ENCODE results near the gene ZC3HAV1.
"Not testable (repeated sequence)": the region's sequence is repeated elsewhere in the genome, so short reads cannot be mapped to it uniquely, and the experiment has no call there.

ZC3HAV1 gene

GRCh38 chr7:139118234-139118804, 8.8 kb upstream of the ZC3HAV1 start:
- Mint-ChIP-seq H3K9me3 (no peaks in the 10 kb centered on the region), H3K4me3 (peak overlapping the region; percentile 54), H3K36me3 (ENCODE audit: low read depth) (no peaks in the 10 kb centered on the region), H3K27ac (peak overlapping the region; percentile 28), H3K4me1 (ENCODE audit: low read depth) (peaks cover 26% of the 10 kb centered on the region), H3K27me3 (ENCODE audit: low read depth) (no peaks in the 10 kb centered on the region)

- Mint-ChIP-seq H3K4me1 (ENCODE audit: low read depth) (peaks cover 27% of the 10 kb centered on the region), H3K27ac (no peak overlapping the region), H3K4me3 (peak overlapping the region; percentile 54), H3K36me3 (ENCODE audit: low read depth) (no peaks in the 10 kb centered on the region), H3K27me3 (ENCODE audit: low read depth) (no peaks in the 10 kb centered on the region), H3K9me3 (no peaks in the 10 kb centered on the region)
Measured at GRCh38 chr7:139117599-139118233, 8.2 kb upstream of the ZC3HAV1 start.

- Mint-ChIP-seq H3K27ac (no peak overlapping the region), H3K4me3 (no peak overlapping the region), H3K4me1 (ENCODE audit: low read depth) (peaks cover 31% of the 10 kb centered on the region), H3K36me3 (ENCODE audit: low read depth) (no peaks in the 10 kb centered on the region), H3K27me3 (ENCODE audit: low read depth) (no peaks in the 10 kb centered on the region), H3K9me3 (peaks cover under 1% of the 10 kb centered on the region)
Measured at GRCh38 chr7:139116999-139117398, 7.5 kb upstream of the ZC3HAV1 start.

- peaks cover 4% of the 10 kb centered on the region for H3K36me3 Mint-ChIP-seq (ENCODE audit: low read depth)
- H3K4me3 Mint-ChIP-seq: no peak overlapping the region
- H3K27me3 Mint-ChIP-seq (ENCODE audit: low read depth): no peaks in the 10 kb centered on the region
- H3K4me1 Mint-ChIP-seq (ENCODE audit: low read depth): peaks cover 45% of the 10 kb centered on the region
- H3K27ac Mint-ChIP-seq: no peak overlapping the region
- H3K9me3 Mint-ChIP-seq: peaks cover 5% of the 10 kb centered on the region
Measured at GRCh38 chr7:139115104-139115503, 5.6 kb upstream of the ZC3HAV1 start.

- peaks cover 5% of the 10 kb centered on the region for H3K9me3 Mint-ChIP-seq
- H3K27ac Mint-ChIP-seq: no peak overlapping the region
- no peak overlapping the region for H3K4me3 Mint-ChIP-seq
- H3K4me1 Mint-ChIP-seq (ENCODE audit: low read depth): peaks cover 47% of the 10 kb centered on the region
- peaks cover 4% of the 10 kb centered on the region for H3K36me3 Mint-ChIP-seq (ENCODE audit: low read depth)
- H3K27me3 Mint-ChIP-seq (ENCODE audit: low read depth): no peaks in the 10 kb centered on the region
Measured at GRCh38 chr7:139114585-139114984, 5.1 kb upstream of the ZC3HAV1 start.

- Mint-ChIP-seq H3K36me3 (ENCODE audit: low read depth) (peaks cover 10% of the 10 kb centered on the region), H3K27ac (no peak overlapping the region), H3K9me3 (peaks cover 5% of the 10 kb centered on the region), H3K27me3 (ENCODE audit: low read depth) (no peaks in the 10 kb centered on the region), H3K4me3 (no peak overlapping the region), H3K4me1 (ENCODE audit: low read depth) (peaks cover 42% of the 10 kb centered on the region)
Measured at GRCh38 chr7:139114018-139114417, 4.5 kb upstream of the ZC3HAV1 start.

- H3K36me3 Mint-ChIP-seq (ENCODE audit: low read depth): peaks cover 16% of the 10 kb centered on the region
- H3K4me3 Mint-ChIP-seq: no peak overlapping the region
- peaks cover 3% of the 10 kb centered on the region for H3K27me3 Mint-ChIP-seq (ENCODE audit: low read depth)
- H3K9me3 Mint-ChIP-seq: peaks cover 5% of the 10 kb centered on the region
- H3K4me1 Mint-ChIP-seq (ENCODE audit: low read depth): peaks cover 33% of the 10 kb centered on the region
- peak overlapping the region; percentile 13 for H3K27ac Mint-ChIP-seq
Measured at GRCh38 chr7:139112741-139113250, 3.3 kb upstream of the ZC3HAV1 start.

- Mint-ChIP-seq H3K4me1 (ENCODE audit: low read depth) (peaks cover 28% of the 10 kb centered on the region), H3K9me3 (peaks cover 5% of the 10 kb centered on the region)
Measured at GRCh38 chr7:139112316-139112715, 2.8 kb upstream of the ZC3HAV1 start.

GRCh38 chr7:139111811-139112301, 2.3 kb upstream of the ZC3HAV1 start:
- H3K27me3 Mint-ChIP-seq (ENCODE audit: low read depth): peaks cover 4% of the 10 kb centered on the region
- H3K4me1 Mint-ChIP-seq (ENCODE audit: low read depth): peaks cover 25% of the 10 kb centered on the region
- H3K36me3 Mint-ChIP-seq (ENCODE audit: low read depth): peaks cover 25% of the 10 kb centered on the region
- H3K4me3 Mint-ChIP-seq: peak overlapping the region; percentile 82
- H3K9me3 Mint-ChIP-seq: peaks cover 5% of the 10 kb centered on the region
- peak overlapping the region; percentile 91 for H3K27ac Mint-ChIP-seq

More at GRCh38 chr7:139112316-139112715, 2.8 kb upstream of the ZC3HAV1 start:
- peaks cover 4% of the 10 kb centered on the region for H3K27me3 Mint-ChIP-seq (ENCODE audit: low read depth)
- peaks cover 21% of the 10 kb centered on the region for H3K36me3 Mint-ChIP-seq (ENCODE audit: low read depth)
- peak overlapping the region; percentile 91 for H3K27ac Mint-ChIP-seq
- H3K4me3 Mint-ChIP-seq: peak overlapping the region; percentile 82

- H3K9me3 Mint-ChIP-seq: peaks cover 5% of the 10 kb centered on the region
- H3K4me3 Mint-ChIP-seq: peak overlapping the region; percentile 82
- peak overlapping the region; percentile 91 for H3K27ac Mint-ChIP-seq
Measured at GRCh38 chr7:139111147-139111546, 1.6 kb upstream of the ZC3HAV1 start.

GRCh38 chr7:139109983-139110411, 477 bp upstream of the ZC3HAV1 start:
- Mint-ChIP-seq H3K27me3 (ENCODE audit: low read depth) (peaks cover 4% of the 10 kb centered on the region), H3K36me3 (ENCODE audit: low read depth) (peaks cover 36% of the 10 kb centered on the region), H3K4me3 (peak overlapping the region; percentile 99), H3K27ac (peak overlapping the region; percentile 96), H3K4me1 (ENCODE audit: low read depth) (peaks cover 26% of the 10 kb centered on the region), H3K9me3 (peaks cover 5% of the 10 kb centered on the region)

More at GRCh38 chr7:139111147-139111546, 1.6 kb upstream of the ZC3HAV1 start:
- Mint-ChIP-seq H3K27me3 (ENCODE audit: low read depth) (peaks cover 4% of the 10 kb centered on the region), H3K36me3 (ENCODE audit: low read depth) (peaks cover 29% of the 10 kb centered on the region), H3K4me1 (ENCODE audit: low read depth) (peaks cover 25% of the 10 kb centered on the region)

GRCh38 chr7:139108266-139109187, 993 bp downstream of the ZC3HAV1 start:
- peaks cover 4% of the 10 kb centered on the region for H3K27me3 Mint-ChIP-seq (ENCODE audit: low read depth)
- peaks cover 5% of the 10 kb centered on the region for H3K9me3 Mint-ChIP-seq
- peaks cover 51% of the 10 kb centered on the region for H3K36me3 Mint-ChIP-seq (ENCODE audit: low read depth)
- H3K4me3 Mint-ChIP-seq: peak overlapping the region; percentile 99
- H3K4me1 Mint-ChIP-seq (ENCODE audit: low read depth): peaks cover 30% of the 10 kb centered on the region
- H3K27ac Mint-ChIP-seq: peak overlapping the region; percentile 96

GRCh38 chr7:139106959-139107358, 2.6 kb downstream of the ZC3HAV1 start:
- Mint-ChIP-seq H3K4me3 (peak overlapping the region; percentile 99), H3K4me1 (ENCODE audit: low read depth) (peaks cover 33% of the 10 kb centered on the region), H3K36me3 (ENCODE audit: low read depth) (peaks cover 59% of the 10 kb centered on the region), H3K9me3 (peaks cover 4% of the 10 kb centered on the region), H3K27ac (peak overlapping the region; percentile 95), H3K27me3 (ENCODE audit: low read depth) (peaks cover 4% of the 10 kb centered on the region)

GRCh38 chr7:139106227-139106626, 3.3 kb downstream of the ZC3HAV1 start:
- H3K9me3 Mint-ChIP-seq; H3K27me3 Mint-ChIP-seq (ENCODE audit: low read depth): not testable (repeated sequence)
- peaks cover 29% of the 10 kb centered on the region for H3K4me1 Mint-ChIP-seq (ENCODE audit: low read depth)
- peak overlapping the region; percentile 92 for H3K4me3 Mint-ChIP-seq
- H3K27ac Mint-ChIP-seq: peak overlapping the region; percentile 90
- peaks cover 61% of the 10 kb centered on the region for H3K36me3 Mint-ChIP-seq (ENCODE audit: low read depth)

All from T-helper 1 cell treated with Interleukin-12 subunit alpha and Interleukin-12 subunit beta and Interleukin-4 antibody, amounts not matched to agents 30 μg/mL and 1 μg/mL, for 36 hours (primary cell).